ENCODE results near the gene CACFD1. TPM values are rescaled to one million over a fixed set of nuclear protein-coding genes. Genes with fewer than 3 reads are reported as not detected.
A peak's percentile ranks its signal among the peaks of the same experiment; 100 is the strongest.

Gene CACFD1
- total and polyA plus RNA-seq, 9 of the 15 experiments (the other 6 are each of a cell fraction or from before 2014, with no cell fraction given) = 0.11 to 1.4 (median 1.1) TPM; not detected in 2

DNA sequence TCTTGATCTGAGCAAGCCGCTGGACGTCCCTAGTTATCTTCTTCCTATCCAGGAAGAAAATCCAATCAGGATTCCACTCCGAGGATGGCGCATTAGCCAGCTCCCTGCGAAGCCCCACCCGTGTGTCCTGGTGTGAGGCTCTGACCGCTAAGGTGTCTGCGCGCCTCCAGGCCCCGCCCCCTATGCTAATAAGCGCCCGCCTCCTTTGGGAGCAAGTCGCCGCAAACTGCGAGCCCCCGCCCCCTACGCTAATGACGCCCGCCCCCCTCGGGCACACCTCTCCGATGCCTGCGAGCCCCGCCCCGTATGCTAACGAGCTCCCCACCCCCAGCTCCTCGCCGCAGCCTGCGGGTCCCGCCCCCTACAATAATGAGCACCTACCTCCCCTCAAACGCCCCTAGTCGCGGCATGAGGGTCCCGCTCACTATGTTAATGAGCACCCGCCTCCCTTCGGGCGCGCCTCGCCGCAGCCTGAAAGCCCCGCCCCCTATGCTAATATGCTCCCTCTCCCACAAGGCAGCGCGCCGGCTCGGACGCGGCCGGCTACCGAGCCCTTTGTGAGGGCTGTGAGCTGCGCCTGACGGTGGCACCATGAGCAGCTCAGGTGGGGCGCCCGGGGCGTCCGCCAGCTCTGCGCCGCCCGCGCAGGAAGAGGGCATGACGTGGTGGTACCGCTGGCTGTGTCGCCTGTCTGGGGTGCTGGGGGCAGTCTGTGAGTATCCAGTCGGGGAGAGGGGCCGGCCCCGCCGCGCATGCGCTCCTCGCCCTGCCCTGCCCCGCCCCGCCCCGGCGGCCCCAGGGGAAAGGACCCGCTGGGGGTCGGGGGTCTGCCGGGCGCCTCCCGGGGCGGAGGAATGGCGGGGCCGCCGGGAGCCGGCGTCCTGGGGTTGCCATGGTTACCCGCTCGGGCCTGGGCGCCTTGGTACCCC lies at the start of gene CACFD1 (continued):
- TF ChIP-seq SIN3A (IDR thresholded peaks at IDR 0.05; ENCODE audit: borderline replicate concordance in 2 of 2, control insufficient read depth in 1 of 2, low read depth in 2 of 2, low read length in 2 of 2) (peak in 1 of 2 experiments; percentile 55; a peak in 1 of 4 replicates), CBX8 (IDR thresholded peaks at IDR 0.05; ENCODE audit: borderline replicate concordance, extremely low read depth, low read depth, low read length, poor library complexity, severe bottlenecking) (no peak), ZNF184 (CRISPR knock-in tag; IDR thresholded peaks at IDR 0.05) (no peak), ZNF316 (IDR thresholded peaks at IDR 0.05) (0 out of 2 replicates have a peak, but pooled peaks have one; percentile 21), PREB (CRISPR knock-in tag; IDR thresholded peaks at IDR 0.05) (no peak), PKNOX1 (IDR thresholded peaks at IDR 0.05) (no peak), MTF1 (CRISPR knock-in tag; IDR thresholded peaks at IDR 0.05; ENCODE audit: borderline replicate concordance) (no peak), ZFP1 (CRISPR knock-in tag; IDR thresholded peaks at IDR 0.05) (no peak), ZNF586 (CRISPR knock-in tag; conservative IDR thresholded peaks at IDR 0.05) (no peak), RHOXF2B (CRISPR knock-in tag; conservative IDR thresholded peaks at IDR 0.05) (no peak), DNMT1 (IDR thresholded peaks at IDR 0.05) (no peak), ZNF77 (CRISPR knock-in tag; IDR thresholded peaks at IDR 0.05) (no peak)
- TF ChIP-seq, protein P1, sequence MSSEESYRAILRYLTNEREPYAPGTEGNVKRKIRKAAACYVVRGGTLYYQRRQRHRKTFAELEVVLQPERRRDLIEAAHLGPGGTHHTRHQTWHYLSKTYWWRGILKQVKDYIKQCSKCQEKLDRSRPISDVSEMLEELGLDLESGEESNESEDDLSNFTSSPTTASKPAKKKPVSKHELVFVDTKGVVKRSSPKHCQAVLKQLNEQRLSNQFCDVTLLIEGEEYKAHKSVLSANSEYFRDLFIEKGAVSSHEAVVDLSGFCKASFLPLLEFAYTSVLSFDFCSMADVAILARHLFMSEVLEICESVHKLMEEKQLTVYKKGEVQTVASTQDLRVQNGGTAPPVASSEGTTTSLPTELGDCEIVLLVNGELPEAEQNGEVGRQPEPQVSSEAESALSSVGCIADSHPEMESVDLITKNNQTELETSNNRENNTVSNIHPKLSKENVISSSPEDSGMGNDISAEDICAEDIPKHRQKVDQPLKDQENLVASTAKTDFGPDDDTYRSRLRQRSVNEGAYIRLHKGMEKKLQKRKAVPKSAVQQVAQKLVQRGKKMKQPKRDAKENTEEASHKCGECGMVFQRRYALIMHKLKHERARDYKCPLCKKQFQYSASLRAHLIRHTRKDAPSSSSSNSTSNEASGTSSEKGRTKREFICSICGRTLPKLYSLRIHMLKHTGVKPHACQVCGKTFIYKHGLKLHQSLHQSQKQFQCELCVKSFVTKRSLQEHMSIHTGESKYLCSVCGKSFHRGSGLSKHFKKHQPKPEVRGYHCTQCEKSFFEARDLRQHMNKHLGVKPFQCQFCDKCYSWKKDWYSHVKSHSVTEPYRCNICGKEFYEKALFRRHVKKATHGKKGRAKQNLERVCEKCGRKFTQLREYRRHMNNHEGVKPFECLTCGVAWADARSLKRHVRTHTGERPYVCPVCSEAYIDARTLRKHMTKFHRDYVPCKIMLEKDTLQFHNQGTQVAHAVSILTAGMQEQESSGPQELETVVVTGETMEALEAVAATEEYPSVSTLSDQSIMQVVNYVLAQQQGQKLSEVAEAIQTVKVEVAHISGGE (CRISPR knock-in tag; IDR thresholded peaks at IDR 0.05) = no peak; a peak in 1 of 6 replicates
- TF ChIP-seq, protein P2, sequence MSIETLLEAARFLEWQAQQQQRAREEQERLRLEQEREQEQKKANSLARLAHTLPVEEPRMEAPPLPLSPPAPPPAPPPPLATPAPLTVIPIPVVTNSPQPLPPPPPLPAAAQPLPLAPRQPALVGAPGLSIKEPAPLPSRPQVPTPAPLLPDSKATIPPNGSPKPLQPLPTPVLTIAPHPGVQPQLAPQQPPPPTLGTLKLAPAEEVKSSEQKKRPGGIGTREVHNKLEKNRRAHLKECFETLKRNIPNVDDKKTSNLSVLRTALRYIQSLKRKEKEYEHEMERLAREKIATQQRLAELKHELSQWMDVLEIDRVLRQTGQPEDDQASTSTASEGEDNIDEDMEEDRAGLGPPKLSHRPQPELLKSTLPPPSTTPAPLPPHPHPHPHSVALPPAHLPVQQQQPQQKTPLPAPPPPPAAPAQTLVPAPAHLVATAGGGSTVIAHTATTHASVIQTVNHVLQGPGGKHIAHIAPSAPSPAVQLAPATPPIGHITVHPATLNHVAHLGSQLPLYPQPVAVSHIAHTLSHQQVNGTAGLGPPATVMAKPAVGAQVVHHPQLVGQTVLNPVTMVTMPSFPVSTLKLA (conservative IDR thresholded peaks at IDR 0.05) = peak in 1 of 2 experiments; percentile 64; a peak in 2 of 4 replicates
- TF ChIP-seq, protein P3, sequence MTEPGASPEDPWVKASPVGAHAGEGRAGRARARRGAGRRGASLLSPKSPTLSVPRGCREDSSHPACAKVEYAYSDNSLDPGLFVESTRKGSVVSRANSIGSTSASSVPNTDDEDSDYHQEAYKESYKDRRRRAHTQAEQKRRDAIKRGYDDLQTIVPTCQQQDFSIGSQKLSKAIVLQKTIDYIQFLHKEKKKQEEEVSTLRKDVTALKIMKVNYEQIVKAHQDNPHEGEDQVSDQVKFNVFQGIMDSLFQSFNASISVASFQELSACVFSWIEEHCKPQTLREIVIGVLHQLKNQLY (CRISPR knock-in tag; conservative IDR thresholded peaks at IDR 0.05) = no peak
